HL-60 (cell line): ENCODE results near the gene WAPL.

Source experiments
- DNase-seq, 2 experiments: peaks; one replicate each; pipeline ENCODE4 v3.0.0-alpha.2; 2010 to 2020; ENCODE audit warnings: low read depth in 1 of 2, low spot score in 1 of 2
- H3K27ac ChIP-seq: fragments of 250-450 bp; sonication (Bioruptor Pico); replicated peaks from 2 replicates; pipeline ENCODE4 v1.5.1; 2020; ENCODE audit warnings: mild to moderate bottlenecking, moderate library complexity
- H3K27me3 ChIP-seq: fragments of 250-450 bp; sonication (Bioruptor Pico); 2 replicates; pipeline ENCODE4 v1.5.1; 2021; ENCODE audit warnings: mild to moderate bottlenecking, moderate library complexity; ENCODE audit not compliant: insufficient read depth, poor library complexity, severe bottlenecking
- H3K4me3 ChIP-seq: replicated peaks from 2 replicates; pipeline ENCODE4 v1.5.1; 2011; ENCODE audit warnings: mild to moderate bottlenecking, control low read depth, low read length; ENCODE audit not compliant: insufficient read depth
- GABPA ChIP-seq: IDR thresholded peaks from 2 replicates; pipeline ENCODE4 v1.6.1; 2012; ENCODE audit warnings: low read depth
- POLR2AphosphoS5 ChIP-seq: IDR thresholded peaks from 2 replicates; pipeline ENCODE4 v1.6.1; 2012; ENCODE audit warnings: low read depth
- REST ChIP-seq: IDR thresholded peaks from 2 replicates; pipeline ENCODE4 v1.6.1; 2012; ENCODE audit warnings: low read depth; ENCODE audit not compliant: insufficient replicate concordance
- SPI1 ChIP-seq: IDR thresholded peaks from 2 replicates; pipeline ENCODE4 v1.6.1; 2012; ENCODE audit warnings: low read depth, mild to moderate bottlenecking, borderline replicate concordance
- TF ChIP-seq, protein P1 (sequence below): IDR thresholded peaks from one replicate; pipeline ENCODE4 v1.5.1; 2011; ENCODE audit warnings: low read length, control low read depth, inconsistent platforms; ENCODE audit not compliant: insufficient read depth

WAPL gene

GRCh38 chr10:86509145-86509544 lies 12.4 kb downstream of the WAPL start:
- DNase-seq: no peak
- no peaks in the 10 kb centered on the region for H3K27me3 ChIP-seq
- no peak overlapping the region for H3K4me3 ChIP-seq
- TF ChIP-seq POLR2AphosphoS5 (no peak), SPI1 (no peak), GABPA (no peak), REST (no peak)
- TF ChIP-seq, protein P1, sequence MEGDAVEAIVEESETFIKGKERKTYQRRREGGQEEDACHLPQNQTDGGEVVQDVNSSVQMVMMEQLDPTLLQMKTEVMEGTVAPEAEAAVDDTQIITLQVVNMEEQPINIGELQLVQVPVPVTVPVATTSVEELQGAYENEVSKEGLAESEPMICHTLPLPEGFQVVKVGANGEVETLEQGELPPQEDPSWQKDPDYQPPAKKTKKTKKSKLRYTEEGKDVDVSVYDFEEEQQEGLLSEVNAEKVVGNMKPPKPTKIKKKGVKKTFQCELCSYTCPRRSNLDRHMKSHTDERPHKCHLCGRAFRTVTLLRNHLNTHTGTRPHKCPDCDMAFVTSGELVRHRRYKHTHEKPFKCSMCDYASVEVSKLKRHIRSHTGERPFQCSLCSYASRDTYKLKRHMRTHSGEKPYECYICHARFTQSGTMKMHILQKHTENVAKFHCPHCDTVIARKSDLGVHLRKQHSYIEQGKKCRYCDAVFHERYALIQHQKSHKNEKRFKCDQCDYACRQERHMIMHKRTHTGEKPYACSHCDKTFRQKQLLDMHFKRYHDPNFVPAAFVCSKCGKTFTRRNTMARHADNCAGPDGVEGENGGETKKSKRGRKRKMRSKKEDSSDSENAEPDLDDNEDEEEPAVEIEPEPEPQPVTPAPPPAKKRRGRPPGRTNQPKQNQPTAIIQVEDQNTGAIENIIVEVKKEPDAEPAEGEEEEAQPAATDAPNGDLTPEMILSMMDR: no peak
- no peak overlapping the region for H3K27ac ChIP-seq

GRCh38 chr10:86508217-86508616 lies 13.4 kb downstream of the WAPL start:
- Histone ChIP-seq H3K27me3 (no peaks in the 10 kb centered on the region), H3K4me3 (no peak overlapping the region), H3K27ac (0 out of 2 replicates have a peak overlapping the region, but pooled peaks have one; percentile 6)
- TF ChIP-seq POLR2AphosphoS5: no peak
- no peak for DNase-seq

- TF ChIP-seq GABPA (no peak), REST (no peak), POLR2AphosphoS5 (no peak), SPI1 (no peak)
- TF ChIP-seq, protein P1: no peak
- no peaks in the 10 kb centered on the region for H3K27me3 ChIP-seq
- H3K27ac ChIP-seq: no peak overlapping the region
- no peak overlapping the region for H3K4me3 ChIP-seq
- no peak for DNase-seq
Observed at GRCh38 chr10:86506499-86506898, 15.1 kb downstream of the WAPL start.

- Histone ChIP-seq H3K4me3 (no peak overlapping the region), H3K27ac (no peak overlapping the region), H3K27me3 (no peaks in the 10 kb centered on the region)
- TF ChIP-seq POLR2AphosphoS5 (no peak), GABPA (no peak), SPI1 (no peak)
- TF ChIP-seq, protein P1: no peak
- no peak for DNase-seq
Observed at GRCh38 chr10:86506062-86506461, 15.5 kb downstream of the WAPL start.
